Activated naive CD4-positive, alpha-beta T cell treated with anti-CD3 and anti-CD28 coated beads, Interleukin-2, amount 50 U/mL, for 72 hours (primary cell): ENCODE data around the gene SEC14L6. TPM values are rescaled to one million over a fixed set of nuclear protein-coding genes. Genes with fewer than 3 reads are reported as not detected.
A peak's percentile ranks its signal among the peaks of the same experiment; 100 is the strongest.
"Not testable (repeated sequence)": the region's sequence is repeated elsewhere in the genome, so short reads cannot be mapped to it uniquely, and the experiment has no call there.

Source experiments
- ATAC-seq, 2 donors: fragments of 150-1000 bp; cut with Tn5 transposase; 2 replicates each; pipeline ENCODE4 v1.10.0; 2021; ENCODE audit warnings: mild to moderate bottlenecking in 2 of 2, moderate library complexity in 2 of 2
- DNase-seq, 2 donors: peaks; one replicate each; pipeline ENCODE4 v3.0.0; 2021 to 2022; ENCODE audit warnings: low spot score in 2 of 2
- H3K27ac Mint-ChIP-seq, 2 donors: one replicate each; pipeline ENCODE4 v1.8.0; 2022; ENCODE audit warnings: mild to moderate bottlenecking in 2 of 2, mixed read lengths in 2 of 2
- H3K36me3 Mint-ChIP-seq, 2 donors: one replicate each; pipeline ENCODE4 v1.8.0; 2022; ENCODE audit warnings: mixed read lengths in 2 of 2
- H3K9me3 Mint-ChIP-seq, 2 donors: one replicate each; pipeline ENCODE4 v1.8.0; 2022; ENCODE audit warnings: mixed read lengths in 2 of 2
- total RNA-seq, 2 donors: library from RNA; stranded (reverse); gene quantifications; one replicate each; pipeline ENCODE4 v1.2.3, GENCODE V29; 2022

The SEC14L6 gene
- total RNA-seq, 2 donors from 2014 or later, result not detected

GRCh38 chr22:30572840-30573593 is 26.5 kb upstream of the SEC14L6 start:
- DNase-seq, result no peak
- Mint-ChIP-seq H3K36me3 (no peaks in the 10 kb centered on the region), H3K9me3 (no peaks in the 10 kb centered on the region), H3K27ac (peak overlapping the region in 1 of 2 donors; percentile 23)
- peak in 1 of 2 donors; percentile 12 for ATAC-seq

- no peaks in the 10 kb centered on the region for H3K9me3 Mint-ChIP-seq
- ATAC-seq (no peak), DNase-seq (no peak)
- H3K27ac Mint-ChIP-seq, result no peak overlapping the region
- no peaks in the 10 kb centered on the region for H3K36me3 Mint-ChIP-seq
Observed at GRCh38 chr22:30572210-30572609, 25.7 kb upstream of the SEC14L6 start.

GRCh38 chr22:30569674-30570202 is 23.2 kb upstream of the SEC14L6 start:
- ATAC-seq, result no peak

GRCh38 chr22:30568137-30568805 is 21.7 kb upstream of the SEC14L6 start:
- DNase-seq (no peak), ATAC-seq (no peak)
- no peaks in the 10 kb centered on the region for H3K36me3 Mint-ChIP-seq
- no peak overlapping the region for H3K27ac Mint-ChIP-seq
- no peaks in the 10 kb centered on the region for H3K9me3 Mint-ChIP-seq

More at GRCh38 chr22:30569674-30570202, 23.2 kb upstream of the SEC14L6 start:
- no peak for DNase-seq
- H3K36me3 Mint-ChIP-seq, result no peaks in the 10 kb centered on the region
- no peaks in the 10 kb centered on the region for H3K9me3 Mint-ChIP-seq
- H3K27ac Mint-ChIP-seq, result no peak overlapping the region

GRCh38 chr22:30567277-30567676 is 20.7 kb upstream of the SEC14L6 start:
- ATAC-seq, DNase-seq, H3K9me3 Mint-ChIP-seq, H3K27ac Mint-ChIP-seq, H3K36me3 Mint-ChIP-seq: not testable (repeated sequence)

GRCh38 chr22:30566125-30566524 is 19.6 kb upstream of the SEC14L6 start:
- Mint-ChIP-seq H3K36me3 (no peaks in the 10 kb centered on the region), H3K9me3 (no peaks in the 10 kb centered on the region), H3K27ac (no peak overlapping the region)
- ATAC-seq, result no peak
- no peak for DNase-seq

GRCh38 chr22:30565341-30565740 is 18.8 kb upstream of the SEC14L6 start:
- Mint-ChIP-seq H3K9me3 (no peaks in the 10 kb centered on the region), H3K36me3 (no peaks in the 10 kb centered on the region), H3K27ac (no peak overlapping the region)
- no peak for DNase-seq
- ATAC-seq, result no peak

GRCh38 chr22:30564761-30565119 is 18.2 kb upstream of the SEC14L6 start:
- Mint-ChIP-seq H3K36me3 (no peaks in the 10 kb centered on the region), H3K27ac (no peak overlapping the region), H3K9me3 (no peaks in the 10 kb centered on the region)
- ATAC-seq (no peak), DNase-seq (no peak)

- no peak for DNase-seq
- ATAC-seq, result no peak
- Mint-ChIP-seq H3K9me3 (no peaks in the 10 kb centered on the region), H3K36me3 (no peaks in the 10 kb centered on the region), H3K27ac (no peak overlapping the region)
Observed at GRCh38 chr22:30564045-30564760, 17.7 kb upstream of the SEC14L6 start.

GRCh38 chr22:30562366-30562765 is 15.8 kb upstream of the SEC14L6 start:
- H3K27ac Mint-ChIP-seq, result no peak overlapping the region
- ATAC-seq, result no peak
- H3K36me3 Mint-ChIP-seq, result no peaks in the 10 kb centered on the region
- no peaks in the 10 kb centered on the region for H3K9me3 Mint-ChIP-seq
- no peak for DNase-seq

GRCh38 chr22:30561402-30562189 is 15.1 kb upstream of the SEC14L6 start:
- Mint-ChIP-seq H3K27ac (no peak overlapping the region), H3K36me3 (no peaks in the 10 kb centered on the region), H3K9me3 (no peaks in the 10 kb centered on the region)
- no peak for DNase-seq
- no peak for ATAC-seq

- H3K27ac Mint-ChIP-seq, DNase-seq, H3K9me3 Mint-ChIP-seq, H3K36me3 Mint-ChIP-seq: not testable (repeated sequence)
- ATAC-seq, result peak in 1 of 2 donors; percentile 73
Observed at GRCh38 chr22:30560643-30561202, 14.2 kb upstream of the SEC14L6 start.

GRCh38 chr22:30559889-30560288 is 13.3 kb upstream of the SEC14L6 start:
- ATAC-seq (no peak), DNase-seq (no peak)
- no peaks in the 10 kb centered on the region for H3K36me3 Mint-ChIP-seq
- no peak overlapping the region for H3K27ac Mint-ChIP-seq
- no peaks in the 10 kb centered on the region for H3K9me3 Mint-ChIP-seq

GRCh38 chr22:30557243-30557642 is 10.7 kb upstream of the SEC14L6 start:
- Mint-ChIP-seq H3K9me3 (no peaks in the 10 kb centered on the region), H3K27ac (no peak overlapping the region)
- ATAC-seq, result no peak

GRCh38 chr22:30556388-30556787 is 9.8 kb upstream of the SEC14L6 start:
- H3K36me3 Mint-ChIP-seq, result no peaks in the 10 kb centered on the region
- no peak for ATAC-seq
- H3K27ac Mint-ChIP-seq, result no peak overlapping the region
- no peaks in the 10 kb centered on the region for H3K9me3 Mint-ChIP-seq
- no peak for DNase-seq

More at GRCh38 chr22:30557243-30557642, 10.7 kb upstream of the SEC14L6 start:
- DNase-seq, result no peak
- H3K36me3 Mint-ChIP-seq, result no peaks in the 10 kb centered on the region
